SK-N-SH treated with all-trans-retinoic acid at 6 μM for 48 hours (cell line): ENCODE results near the gene EIF5.
A peak's percentile ranks its signal among the peaks of the same experiment; 100 is the strongest.

ENCODE experiments used
- ATAC-seq: fragments of 200-7000 bp; cut with Tn5 transposase; 3 replicates; pipeline ENCODE4 v1.9.1; 2020; ENCODE audit warnings: mild to moderate bottlenecking, moderate library complexity
- ARNTL ChIP-seq: fragments of 450-650 bp; formaldehyde crosslinking; IDR thresholded peaks from 2 replicates; pipeline ENCODE4 v1.5.0; 2020; ENCODE audit warnings: low read depth, mild to moderate bottlenecking, moderate library complexity, borderline replicate concordance
- BACH2 ChIP-seq: fragments of 250-450 bp; sonication (Bioruptor Pico); IDR thresholded peaks from 2 replicates; pipeline ENCODE4 v1.9.0; 2021; ENCODE audit warnings: mild to moderate bottlenecking, borderline replicate concordance
- CSDC2 ChIP-seq: fragments of 250-450 bp; sonication (Bioruptor Pico); IDR thresholded peaks from 2 replicates; pipeline ENCODE4 v1.5.0; 2020; ENCODE audit warnings: mild to moderate bottlenecking, moderate library complexity
- ESRRG ChIP-seq: fragments of 250-450 bp; sonication (Bioruptor Pico); IDR thresholded peaks from 2 replicates; pipeline ENCODE4 v1.6.1; 2021; ENCODE audit warnings: mild to moderate bottlenecking
- GLIS3 ChIP-seq: fragments of 250-450 bp; sonication (Bioruptor Pico); IDR thresholded peaks from 2 replicates; pipeline ENCODE4 v1.5.0; 2020; ENCODE audit warnings: mild to moderate bottlenecking, moderate library complexity
- ISL1 ChIP-seq: fragments of 250-450 bp; sonication (Bioruptor Pico); IDR thresholded peaks from 2 replicates; pipeline ENCODE4 v2.1.2; 2022; ENCODE audit warnings: mild to moderate bottlenecking, moderate library complexity
- PPARA ChIP-seq: fragments of 250-450 bp; sonication (Bioruptor Pico); IDR thresholded peaks from 2 replicates; pipeline ENCODE4 v1.5.0; 2020; ENCODE audit warnings: mild to moderate bottlenecking, borderline replicate concordance
- RARB ChIP-seq: fragments of 250-450 bp; sonication (Bioruptor Pico); IDR thresholded peaks from 2 replicates; pipeline ENCODE4 v1.8.0; 2021; ENCODE audit warnings: mild to moderate bottlenecking, moderate library complexity
- SNAI2 ChIP-seq: fragments of 250-450 bp; sonication (Bioruptor Pico); IDR thresholded peaks from 2 replicates; pipeline ENCODE4 v1.5.0; 2020; ENCODE audit warnings: mild to moderate bottlenecking, moderate library complexity
- TOX ChIP-seq: fragments of 250-450 bp; sonication (Bioruptor Pico); IDR thresholded peaks from 2 replicates; pipeline ENCODE4 v1.8.0; 2021; ENCODE audit warnings: mild to moderate bottlenecking, moderate library complexity, borderline replicate concordance
- ZC3H10 ChIP-seq: fragments of 250-450 bp; sonication (Bioruptor Pico); IDR thresholded peaks from 2 replicates; pipeline ENCODE4 v1.5.1; 2021; ENCODE audit warnings: mild to moderate bottlenecking, moderate library complexity
- ZFP3 ChIP-seq: fragments of 250-450 bp; sonication (Bioruptor Pico); IDR thresholded peaks from 2 replicates; pipeline ENCODE4 v1.5.0; 2020; ENCODE audit warnings: mild to moderate bottlenecking, moderate library complexity
- ZNF8 ChIP-seq: fragments of 450-650 bp; formaldehyde crosslinking; IDR thresholded peaks from 2 replicates; pipeline ENCODE4 v1.5.0; 2020; ENCODE audit warnings: mild to moderate bottlenecking, moderate library complexity
- TF ChIP-seq, protein P1 (sequence below): fragments of 250-450 bp; sonication (Bioruptor Pico); IDR thresholded peaks from 2 replicates; pipeline ENCODE4 v1.8.0; 2020; ENCODE audit warnings: mild to moderate bottlenecking, moderate library complexity, borderline replicate concordance
- TF ChIP-seq, protein P2 (sequence below): fragments of 250-450 bp; sonication (Bioruptor Pico); IDR thresholded peaks from 2 replicates; pipeline ENCODE4 v1.5.1; 2020; ENCODE audit warnings: low read depth, mild to moderate bottlenecking, moderate library complexity
- TF ChIP-seq, protein P3 (sequence below): fragments of 250-450 bp; sonication (Bioruptor Pico); IDR thresholded peaks from 2 replicates; pipeline ENCODE4 v1.5.0; 2020; ENCODE audit warnings: mild to moderate bottlenecking, moderate library complexity
- TF ChIP-seq, protein P4 (sequence below): fragments of 250-450 bp; sonication (Bioruptor Pico); IDR thresholded peaks from 2 replicates; pipeline ENCODE4 v1.8.0; 2021; ENCODE audit warnings: low read depth, mild to moderate bottlenecking, moderate library complexity, borderline replicate concordance

Gene EIF5

DNA sequence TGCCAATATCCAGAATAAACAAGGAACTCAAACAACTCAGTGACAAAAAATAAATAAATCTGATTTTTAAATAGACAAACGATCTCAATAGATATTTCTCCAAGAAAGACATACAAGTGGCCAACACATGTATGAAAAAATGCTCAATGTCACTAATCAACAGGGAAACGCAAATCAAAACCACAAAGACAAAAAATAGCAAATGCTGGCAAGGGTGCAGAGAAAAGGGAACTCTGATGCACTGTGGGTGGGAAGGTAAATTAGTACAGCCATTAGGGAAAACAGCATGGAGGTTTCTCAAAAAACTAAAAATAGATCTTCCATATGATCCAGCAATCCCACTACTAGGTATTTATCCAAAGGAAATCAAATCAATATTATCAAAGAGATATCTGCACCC lies 3.5 kb upstream of the EIF5 start:
- no peak for ATAC-seq
- TF ChIP-seq GLIS3 (CRISPR knock-in tag) = no peak
- no peak for TF ChIP-seq PPARA (CRISPR knock-in tag)
- no peak for TF ChIP-seq SNAI2

DNA sequence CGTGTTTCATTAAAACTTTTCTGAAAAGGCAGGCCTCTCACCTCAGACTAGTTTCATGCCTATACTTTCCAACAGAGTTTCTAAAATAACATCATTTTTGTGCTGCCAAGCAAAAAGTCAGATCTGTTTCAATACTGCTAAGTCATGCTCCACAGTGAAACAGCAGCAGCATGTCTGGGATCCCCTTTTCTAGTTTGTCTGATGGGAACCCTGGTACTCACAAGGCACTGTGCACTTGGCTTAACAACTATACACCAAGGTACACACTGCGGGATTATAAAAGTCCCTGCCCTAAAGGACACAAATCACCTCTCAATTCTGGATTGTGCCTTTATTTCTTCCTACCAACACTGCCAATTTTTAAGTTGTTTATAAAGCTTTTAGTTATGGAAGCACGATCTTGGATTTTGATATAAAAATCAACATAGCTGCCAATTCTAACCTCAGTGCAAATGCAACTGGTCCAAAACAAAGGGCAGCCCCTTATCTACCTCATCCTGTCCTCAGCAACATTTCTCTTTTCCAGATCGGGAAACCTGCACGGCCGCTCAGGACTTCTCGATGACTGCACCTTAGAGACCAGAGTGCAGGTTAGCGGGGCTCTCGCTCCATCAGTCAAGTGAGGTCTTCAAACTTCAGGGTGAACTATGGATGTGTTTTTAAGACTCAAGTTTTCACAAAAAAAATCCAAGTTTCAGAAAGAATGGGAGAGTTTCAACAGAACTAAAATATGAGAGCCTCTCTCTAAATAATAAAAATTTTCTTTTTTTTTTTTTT lies 1.7 kb upstream of the EIF5 start:
- no peak for ATAC-seq
- TF ChIP-seq ZC3H10 (no peak), CSDC2 (CRISPR knock-in tag) (no peak), ARNTL (CRISPR knock-in tag) (no peak), GLIS3 (CRISPR knock-in tag) (no peak), RARB (CRISPR knock-in tag) (no peak), BACH2 (no peak), ZFP3 (CRISPR knock-in tag) (no peak)
- TF ChIP-seq, protein P1, sequence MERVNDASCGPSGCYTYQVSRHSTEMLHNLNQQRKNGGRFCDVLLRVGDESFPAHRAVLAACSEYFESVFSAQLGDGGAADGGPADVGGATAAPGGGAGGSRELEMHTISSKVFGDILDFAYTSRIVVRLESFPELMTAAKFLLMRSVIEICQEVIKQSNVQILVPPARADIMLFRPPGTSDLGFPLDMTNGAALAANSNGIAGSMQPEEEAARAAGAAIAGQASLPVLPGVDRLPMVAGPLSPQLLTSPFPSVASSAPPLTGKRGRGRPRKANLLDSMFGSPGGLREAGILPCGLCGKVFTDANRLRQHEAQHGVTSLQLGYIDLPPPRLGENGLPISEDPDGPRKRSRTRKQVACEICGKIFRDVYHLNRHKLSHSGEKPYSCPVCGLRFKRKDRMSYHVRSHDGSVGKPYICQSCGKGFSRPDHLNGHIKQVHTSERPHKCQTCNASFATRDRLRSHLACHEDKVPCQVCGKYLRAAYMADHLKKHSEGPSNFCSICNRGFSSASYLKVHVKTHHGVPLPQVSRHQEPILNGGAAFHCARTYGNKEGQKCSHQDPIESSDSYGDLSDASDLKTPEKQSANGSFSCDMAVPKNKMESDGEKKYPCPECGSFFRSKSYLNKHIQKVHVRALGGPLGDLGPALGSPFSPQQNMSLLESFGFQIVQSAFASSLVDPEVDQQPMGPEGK (CRISPR knock-in tag) = no peak
- TF ChIP-seq, protein P2, sequence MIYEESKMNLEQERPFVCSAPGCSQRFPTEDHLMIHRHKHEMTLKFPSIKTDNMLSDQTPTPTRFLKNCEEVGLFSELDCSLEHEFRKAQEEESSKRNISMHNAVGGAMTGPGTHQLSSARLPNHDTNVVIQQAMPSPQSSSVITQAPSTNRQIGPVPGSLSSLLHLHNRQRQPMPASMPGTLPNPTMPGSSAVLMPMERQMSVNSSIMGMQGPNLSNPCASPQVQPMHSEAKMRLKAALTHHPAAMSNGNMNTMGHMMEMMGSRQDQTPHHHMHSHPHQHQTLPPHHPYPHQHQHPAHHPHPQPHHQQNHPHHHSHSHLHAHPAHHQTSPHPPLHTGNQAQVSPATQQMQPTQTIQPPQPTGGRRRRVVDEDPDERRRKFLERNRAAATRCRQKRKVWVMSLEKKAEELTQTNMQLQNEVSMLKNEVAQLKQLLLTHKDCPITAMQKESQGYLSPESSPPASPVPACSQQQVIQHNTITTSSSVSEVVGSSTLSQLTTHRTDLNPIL (CRISPR knock-in tag) = no peak
- TF ChIP-seq, protein P3, sequence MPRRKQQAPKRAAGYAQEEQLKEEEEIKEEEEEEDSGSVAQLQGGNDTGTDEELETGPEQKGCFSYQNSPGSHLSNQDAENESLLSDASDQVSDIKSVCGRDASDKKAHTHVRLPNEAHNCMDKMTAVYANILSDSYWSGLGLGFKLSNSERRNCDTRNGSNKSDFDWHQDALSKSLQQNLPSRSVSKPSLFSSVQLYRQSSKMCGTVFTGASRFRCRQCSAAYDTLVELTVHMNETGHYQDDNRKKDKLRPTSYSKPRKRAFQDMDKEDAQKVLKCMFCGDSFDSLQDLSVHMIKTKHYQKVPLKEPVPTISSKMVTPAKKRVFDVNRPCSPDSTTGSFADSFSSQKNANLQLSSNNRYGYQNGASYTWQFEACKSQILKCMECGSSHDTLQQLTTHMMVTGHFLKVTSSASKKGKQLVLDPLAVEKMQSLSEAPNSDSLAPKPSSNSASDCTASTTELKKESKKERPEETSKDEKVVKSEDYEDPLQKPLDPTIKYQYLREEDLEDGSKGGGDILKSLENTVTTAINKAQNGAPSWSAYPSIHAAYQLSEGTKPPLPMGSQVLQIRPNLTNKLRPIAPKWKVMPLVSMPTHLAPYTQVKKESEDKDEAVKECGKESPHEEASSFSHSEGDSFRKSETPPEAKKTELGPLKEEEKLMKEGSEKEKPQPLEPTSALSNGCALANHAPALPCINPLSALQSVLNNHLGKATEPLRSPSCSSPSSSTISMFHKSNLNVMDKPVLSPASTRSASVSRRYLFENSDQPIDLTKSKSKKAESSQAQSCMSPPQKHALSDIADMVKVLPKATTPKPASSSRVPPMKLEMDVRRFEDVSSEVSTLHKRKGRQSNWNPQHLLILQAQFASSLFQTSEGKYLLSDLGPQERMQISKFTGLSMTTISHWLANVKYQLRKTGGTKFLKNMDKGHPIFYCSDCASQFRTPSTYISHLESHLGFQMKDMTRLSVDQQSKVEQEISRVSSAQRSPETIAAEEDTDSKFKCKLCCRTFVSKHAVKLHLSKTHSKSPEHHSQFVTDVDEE (CRISPR knock-in tag) = no peak

DNA sequence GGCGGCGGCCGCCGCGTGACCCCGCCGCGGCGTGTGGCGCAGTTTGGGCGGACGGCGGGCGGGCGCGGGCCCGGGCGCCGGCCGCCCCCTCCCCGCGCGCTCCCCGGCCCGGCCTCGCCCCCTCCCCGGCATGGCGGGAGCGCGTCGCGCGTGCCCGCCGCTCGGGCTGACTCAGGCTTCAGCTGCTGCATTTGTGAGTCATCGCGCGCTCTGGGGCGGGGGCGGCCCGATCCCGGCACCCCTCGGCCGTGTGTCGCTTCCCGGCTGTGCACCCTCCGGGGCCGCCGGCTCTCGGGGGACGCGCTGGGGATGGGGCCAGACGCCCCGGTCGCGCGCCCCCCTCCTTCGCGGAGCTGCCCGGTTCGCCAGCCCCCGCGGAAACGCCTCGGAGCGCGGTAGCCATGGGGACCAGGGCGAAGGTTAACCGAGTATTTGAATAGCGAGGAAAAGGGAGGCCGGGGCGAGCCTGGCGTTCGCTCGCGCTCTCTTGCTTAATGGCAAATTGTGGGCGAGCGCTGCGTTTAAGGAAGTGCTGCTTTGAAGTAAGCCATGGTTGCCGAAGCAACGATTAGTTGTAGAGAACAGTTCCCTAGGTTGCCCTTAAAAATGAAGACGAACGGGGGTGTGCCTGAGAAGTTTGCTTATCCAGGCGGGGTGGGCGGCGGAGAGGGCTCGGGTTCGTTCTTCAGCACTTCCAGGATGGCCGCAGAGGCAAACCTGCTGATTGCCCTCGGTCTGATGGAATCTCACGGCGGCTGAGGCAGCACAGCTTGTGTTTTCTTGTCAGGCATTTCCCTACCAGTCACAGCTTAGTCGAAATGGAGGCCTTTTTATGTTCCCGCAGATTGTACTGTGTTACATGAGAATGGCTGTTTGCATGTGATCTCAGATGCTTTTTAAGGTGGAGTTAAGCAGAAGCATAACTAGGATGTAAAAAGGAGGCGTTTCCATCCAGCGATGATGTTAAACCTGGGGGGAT lies 896 bp downstream of the EIF5 start:
- peak; percentile 27 for ATAC-seq
- no peak for TF ChIP-seq ARNTL (CRISPR knock-in tag)
- TF ChIP-seq ZNF8 = no peak
- TF ChIP-seq, protein P4, sequence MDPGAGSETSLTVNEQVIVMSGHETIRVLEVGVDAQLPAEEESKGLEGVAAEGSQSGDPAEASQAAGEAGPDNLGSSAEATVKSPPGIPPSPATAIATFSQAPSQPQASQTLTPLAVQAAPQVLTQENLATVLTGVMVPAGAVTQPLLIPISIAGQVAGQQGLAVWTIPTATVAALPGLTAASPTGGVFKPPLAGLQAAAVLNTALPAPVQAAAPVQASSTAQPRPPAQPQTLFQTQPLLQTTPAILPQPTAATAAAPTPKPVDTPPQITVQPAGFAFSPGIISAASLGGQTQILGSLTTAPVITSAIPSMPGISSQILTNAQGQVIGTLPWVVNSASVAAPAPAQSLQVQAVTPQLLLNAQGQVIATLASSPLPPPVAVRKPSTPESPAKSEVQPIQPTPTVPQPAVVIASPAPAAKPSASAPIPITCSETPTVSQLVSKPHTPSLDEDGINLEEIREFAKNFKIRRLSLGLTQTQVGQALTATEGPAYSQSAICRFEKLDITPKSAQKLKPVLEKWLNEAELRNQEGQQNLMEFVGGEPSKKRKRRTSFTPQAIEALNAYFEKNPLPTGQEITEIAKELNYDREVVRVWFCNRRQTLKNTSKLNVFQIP (CRISPR knock-in tag) = 0 out of 2 replicates have a peak, but pooled peaks have one; percentile 35
- TF ChIP-seq, all 23 proteins: peak for 1

DNA sequence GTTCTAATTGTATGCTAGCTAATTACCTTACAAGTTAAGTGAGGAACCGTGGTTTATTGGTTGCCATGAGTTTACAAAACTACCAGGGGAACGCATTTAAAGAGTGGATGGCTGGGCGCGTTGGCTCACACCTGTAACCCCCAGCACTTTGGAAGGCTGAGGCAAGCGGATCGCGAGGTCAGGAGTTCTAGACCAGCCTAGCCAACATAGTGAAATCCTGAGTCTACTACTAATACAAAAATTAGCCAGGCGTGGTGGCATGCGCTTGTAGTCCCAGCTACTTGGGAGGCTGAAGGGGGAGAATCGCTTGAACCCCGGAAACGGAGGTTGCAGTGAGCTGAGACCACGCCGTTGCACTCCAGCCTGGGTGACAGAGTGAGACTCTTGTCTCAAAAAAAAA lies 2.2 kb downstream of the EIF5 start:
- TF ChIP-seq, protein P3 (CRISPR knock-in tag) = no peak
- TF ChIP-seq ISL1 (CRISPR knock-in tag) (no peak), ESRRG (CRISPR knock-in tag) (no peak), ZNF8 (no peak), GLIS3 (CRISPR knock-in tag) (no peak), TOX (CRISPR knock-in tag) (no peak)
- ATAC-seq = no peak
